Neural cell (in vitro differentiated cells): ENCODE measurements around the gene STMN3. TPM values are rescaled to one million over a fixed set of nuclear protein-coding genes. Genes with fewer than 3 reads are reported as not detected.

Source experiments
- H2AFZ ChIP-seq: fragments of 200-600, 300-800 bp; sonication (generic), shearing (Covaris generic); 2 replicates; pipeline ENCODE4 v1.6.0; 2014; ENCODE audit warnings: low read depth, mild to moderate bottlenecking, antibody characterized with exemption, low read length, moderate library complexity
- H3F3A ChIP-seq: fragments of 200-600 bp; shearing (Covaris generic); 2 replicates; pipeline ENCODE4 v1.6.1; 2016; ENCODE audit warnings: mild to moderate bottlenecking, moderate library complexity, mixed read lengths, antibody characterized with exemption, low read length; ENCODE audit not compliant: insufficient read depth, poor library complexity, severe bottlenecking
- H3K27ac ChIP-seq: fragments of 200-600, 300-800 bp; sonication (generic), shearing (Covaris generic); 2 replicates; pipeline ENCODE4 v1.5.1; 2014; ENCODE audit warnings: mild to moderate bottlenecking, low read length, moderate library complexity
- H3K27me3 ChIP-seq: fragments of 300-800, 200-600 bp; sonication (generic), shearing (Covaris generic); 2 replicates; pipeline ENCODE4 v1.6.0; 2014; ENCODE audit warnings: mild to moderate bottlenecking, low read depth, low read length, moderate library complexity; ENCODE audit not compliant: insufficient read depth
- H3K36me3 ChIP-seq: fragments of 300-800, 200-600 bp; sonication (generic), shearing (Covaris generic); 2 replicates; pipeline ENCODE4 v1.5.1; 2014; ENCODE audit warnings: mild to moderate bottlenecking, antibody characterized with exemption, low read length, moderate library complexity; ENCODE audit not compliant: insufficient read depth
- H3K4me2 ChIP-seq: fragments of 300-800, 200-600 bp; sonication (generic), shearing (Covaris generic); 2 replicates; pipeline ENCODE4 v1.6.0; 2014; ENCODE audit warnings: mild to moderate bottlenecking, low read length
- H3K4me3 ChIP-seq: fragments of 300-800, 200-600 bp; sonication (generic), shearing (Covaris generic); 2 replicates; pipeline ENCODE4 v1.5.1; 2014; ENCODE audit warnings: mild to moderate bottlenecking, low read length, moderate library complexity
- H3K79me2 ChIP-seq: fragments of 200-600 bp; shearing (Covaris generic); replicated peaks from 2 replicates; pipeline ENCODE4 v1.6.0; 2014; ENCODE audit warnings: mild to moderate bottlenecking, low read length, moderate library complexity; ENCODE audit not compliant: insufficient read depth
- H3K9ac ChIP-seq: fragments of 300-800, 200-600 bp; sonication (generic), shearing (Covaris generic); 2 replicates; pipeline ENCODE4 v1.6.1; 2016; ENCODE audit warnings: mild to moderate bottlenecking, low read length, mixed read lengths
- H3K9me2 ChIP-seq: fragments of 200-600 bp; shearing (Covaris generic); 2 replicates; pipeline ENCODE4 v1.6.1; 2016; ENCODE audit warnings: mild to moderate bottlenecking, low read length, mixed read lengths; ENCODE audit not compliant: insufficient read depth
- H3K9me3 ChIP-seq: fragments of 200-600, 300-800 bp; sonication (generic), shearing (Covaris generic); 2 replicates; pipeline ENCODE4 v1.6.1; 2016; ENCODE audit warnings: mild to moderate bottlenecking, mixed run types, low read length, moderate library complexity, mixed read lengths
- H4K20me1 ChIP-seq: fragments of 200-600 bp; shearing (Covaris generic); 2 replicates; pipeline ENCODE4 v1.6.1; 2016; ENCODE audit warnings: mild to moderate bottlenecking, mixed run types; ENCODE audit not compliant: insufficient read depth
- CTCF ChIP-seq: fragments of 450-650 bp; IDR thresholded peaks from 2 replicates; pipeline ENCODE4 v1.5.1; 2014; ENCODE audit warnings: antibody characterized with exemption, mild to moderate bottlenecking, moderate library complexity; ENCODE audit not compliant: poor library complexity, severe bottlenecking
- EP300 ChIP-seq: fragments of 450-650 bp; conservative IDR thresholded peaks from 2 replicates; pipeline ENCODE4 v1.6.1; 2014; ENCODE audit warnings: antibody characterized with exemption, mild to moderate bottlenecking, moderate library complexity; ENCODE audit not compliant: poor library complexity, severe bottlenecking
- EZH2 ChIP-seq: fragments of 200-600, 300-800 bp; shearing (Covaris generic), sonication (generic); IDR thresholded peaks from 2 replicates; pipeline ENCODE4 v1.6.1; 2014; ENCODE audit warnings: antibody characterized with exemption, low read length, borderline replicate concordance, mild to moderate bottlenecking; ENCODE audit not compliant: insufficient read depth, poor library complexity, severe bottlenecking
- MXI1 ChIP-seq: fragments of 450-650 bp; conservative IDR thresholded peaks from 2 replicates; pipeline ENCODE4 v1.6.1; 2014; ENCODE audit warnings: antibody characterized with exemption, mild to moderate bottlenecking; ENCODE audit not compliant: poor library complexity, severe bottlenecking
- POLR2AphosphoS5 ChIP-seq: IDR thresholded peaks from 2 replicates; pipeline ENCODE4 v1.6.1; 2012
- RAD21 ChIP-seq: fragments of 450-650 bp; conservative IDR thresholded peaks from 2 replicates; pipeline ENCODE4 v1.6.1; 2014; ENCODE audit warnings: antibody characterized with exemption, mild to moderate bottlenecking, moderate library complexity
- REST ChIP-seq: IDR thresholded peaks from 2 replicates; pipeline ENCODE4 v1.6.1; 2012; ENCODE audit warnings: borderline replicate concordance
- SMC3 ChIP-seq: fragments of 450-650 bp; conservative IDR thresholded peaks from 2 replicates; pipeline ENCODE4 v1.6.1; 2014; ENCODE audit warnings: antibody characterized with exemption, mild to moderate bottlenecking, moderate library complexity; ENCODE audit not compliant: poor library complexity
- TAF1 ChIP-seq: IDR thresholded peaks from 2 replicates; pipeline ENCODE4 v1.6.1; 2012; ENCODE audit warnings: low read depth
- polyA plus RNA-seq: library from polyadenylated mRNA; depleted of rRNA; stranded (reverse); fragments of >200 nt; gene quantifications from 2 replicates; pipeline ENCODE4 v1.2.3, GENCODE V29; 2014

STMN3 gene
- polyA plus RNA-seq, 1 donor from 2014 or later, result 268 TPM

- Histone ChIP-seq H3K4me3 (no peak overlapping the region), H3K79me2 (no peaks in the 10 kb centered on the region), H3K9me2 (no peaks in the 10 kb centered on the region), H3K4me2 (no peak overlapping the region), H3F3A (no peaks in the 10 kb centered on the region), H3K9me3 (no peaks in the 10 kb centered on the region), H3K36me3 (no peaks in the 10 kb centered on the region), H4K20me1 (no peaks in the 10 kb centered on the region), H3K27me3 (no peaks in the 10 kb centered on the region), H3K27ac (no peak overlapping the region), H2AFZ (no peak overlapping the region), H3K9ac (no peak overlapping the region)
- no peak for TF ChIP-seq EZH2
- TF ChIP-seq CTCF, result no peak
- TF ChIP-seq EP300, result no peak
- TF ChIP-seq TAF1, result no peak
- no peak for TF ChIP-seq MXI1
- TF ChIP-seq SMC3, result no peak
Measured at GRCh38 chr20:63640086-63640485, 13.1 kb downstream of the STMN3 start.

- Histone ChIP-seq H3K27ac (no peak overlapping the region), H3K4me3 (no peak overlapping the region), H3K4me2 (no peak overlapping the region), H4K20me1 (no peaks in the 10 kb centered on the region), H3K27me3 (no peaks in the 10 kb centered on the region), H3K36me3 (no peaks in the 10 kb centered on the region), H3K9me2 (no peaks in the 10 kb centered on the region), H3K9ac (no peak overlapping the region), H2AFZ (no peak overlapping the region), H3K79me2 (no peaks in the 10 kb centered on the region), H3F3A (no peaks in the 10 kb centered on the region), H3K9me3 (no peaks in the 10 kb centered on the region)
- TF ChIP-seq SMC3, result no peak
- TF ChIP-seq EP300, result no peak
- no peak for TF ChIP-seq POLR2AphosphoS5
- no peak for TF ChIP-seq REST
- TF ChIP-seq RAD21, result no peak
- no peak for TF ChIP-seq MXI1
- TF ChIP-seq TAF1, result no peak
- no peak for TF ChIP-seq CTCF
- no peak for TF ChIP-seq EZH2
Measured at GRCh38 chr20:63639093-63639975, 13.9 kb downstream of the STMN3 start.
